ENCODE measurements around the gene GP2.

The GP2 gene

DNA sequence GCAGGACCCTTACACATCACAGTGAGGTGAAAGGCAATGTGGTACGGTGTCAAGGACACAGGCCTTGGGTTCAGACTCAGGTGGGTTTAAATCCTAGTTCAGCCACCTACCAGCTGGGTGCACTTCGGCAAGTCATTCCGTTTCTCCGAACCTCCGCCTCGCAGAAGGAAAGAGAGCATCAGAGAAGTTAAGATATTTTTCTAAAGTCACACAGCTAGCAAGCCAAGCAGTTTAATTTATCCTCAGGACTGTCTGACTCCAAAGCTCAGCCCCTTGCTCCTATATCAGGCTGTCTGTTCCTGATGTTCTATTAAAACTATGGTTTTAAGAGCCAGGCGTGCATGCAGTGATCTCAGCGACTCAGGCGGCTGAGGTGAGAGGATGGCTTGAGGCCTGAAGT, 65.1 kb downstream of the GP2 start:
- Histone ChIP-seq H3K9ac (no peak overlapping the region), H3K36me3 (ENCODE audit: control insufficient read depth, insufficient read depth, low read length) (no peaks in the 10 kb centered on the region), H3K79me2 (no peaks in the 10 kb centered on the region), H3K27ac (no peak overlapping the region), H3K9me3 (ENCODE audit: control insufficient read depth, low read length) (no peaks in the 10 kb centered on the region), H3K4me2 (ENCODE audit: low read length) (no peak overlapping the region), H3K4me3 (ENCODE audit: low read depth, low read length) (no peak overlapping the region), H3K4me1 (no peaks in the 10 kb centered on the region), H3K27me3 (ENCODE audit: control insufficient read depth, insufficient read depth, low read length) (no peaks in the 10 kb centered on the region), H2AFZ (no peak overlapping the region)
- TF ChIP-seq, protein P1, sequence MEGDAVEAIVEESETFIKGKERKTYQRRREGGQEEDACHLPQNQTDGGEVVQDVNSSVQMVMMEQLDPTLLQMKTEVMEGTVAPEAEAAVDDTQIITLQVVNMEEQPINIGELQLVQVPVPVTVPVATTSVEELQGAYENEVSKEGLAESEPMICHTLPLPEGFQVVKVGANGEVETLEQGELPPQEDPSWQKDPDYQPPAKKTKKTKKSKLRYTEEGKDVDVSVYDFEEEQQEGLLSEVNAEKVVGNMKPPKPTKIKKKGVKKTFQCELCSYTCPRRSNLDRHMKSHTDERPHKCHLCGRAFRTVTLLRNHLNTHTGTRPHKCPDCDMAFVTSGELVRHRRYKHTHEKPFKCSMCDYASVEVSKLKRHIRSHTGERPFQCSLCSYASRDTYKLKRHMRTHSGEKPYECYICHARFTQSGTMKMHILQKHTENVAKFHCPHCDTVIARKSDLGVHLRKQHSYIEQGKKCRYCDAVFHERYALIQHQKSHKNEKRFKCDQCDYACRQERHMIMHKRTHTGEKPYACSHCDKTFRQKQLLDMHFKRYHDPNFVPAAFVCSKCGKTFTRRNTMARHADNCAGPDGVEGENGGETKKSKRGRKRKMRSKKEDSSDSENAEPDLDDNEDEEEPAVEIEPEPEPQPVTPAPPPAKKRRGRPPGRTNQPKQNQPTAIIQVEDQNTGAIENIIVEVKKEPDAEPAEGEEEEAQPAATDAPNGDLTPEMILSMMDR (IDR thresholded peaks at IDR 0.05), result no peak

DNA sequence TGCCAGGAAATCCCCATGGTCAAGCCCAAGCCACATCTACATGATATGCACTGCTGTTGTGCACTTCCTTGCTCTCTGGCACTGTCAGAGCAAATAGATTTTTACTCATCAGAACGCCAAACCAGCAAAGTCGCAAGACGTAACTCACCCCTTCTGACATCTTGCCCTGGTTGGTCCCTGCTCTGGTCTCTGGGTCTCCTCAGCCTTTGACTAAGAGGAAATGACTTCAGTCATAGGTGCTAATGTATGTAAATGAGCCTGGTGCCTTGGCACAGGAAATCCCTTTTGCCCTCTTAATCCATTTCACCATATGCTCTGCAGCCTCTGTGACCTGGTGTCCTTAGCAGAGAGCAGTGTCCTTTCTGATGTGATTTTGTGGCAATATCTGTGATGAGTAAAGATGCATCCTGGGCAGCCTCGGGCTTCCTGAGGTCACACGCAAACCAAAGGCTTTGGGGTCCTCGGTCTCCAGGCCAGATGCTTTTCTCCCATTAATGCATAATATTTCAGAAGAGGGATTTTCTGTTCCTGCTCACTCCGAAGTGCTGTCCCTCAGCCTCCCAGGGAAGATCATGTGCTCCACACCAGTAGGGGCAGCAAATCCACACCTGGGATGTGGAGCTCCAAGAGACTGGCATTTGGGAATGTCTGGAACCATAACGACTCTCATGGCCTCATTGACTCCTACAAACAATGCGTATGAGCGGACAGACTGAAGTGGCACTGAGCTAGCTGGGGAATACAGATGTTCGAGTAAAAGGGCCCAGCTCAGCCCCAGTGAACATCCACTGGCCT, 66.9 kb downstream of the GP2 start:
- no peak overlapping the region for H3K4me2 ChIP-seq (ENCODE audit: low read length)
- H3K27ac ChIP-seq, result no peak overlapping the region
- H3K36me3 ChIP-seq (ENCODE audit: control insufficient read depth, insufficient read depth, low read length), result no peaks in the 10 kb centered on the region
- no peak overlapping the region for H3K9ac ChIP-seq
- H3K4me3 ChIP-seq (ENCODE audit: low read depth, low read length), result no peak overlapping the region
- no peaks in the 10 kb centered on the region for H3K27me3 ChIP-seq (ENCODE audit: control insufficient read depth, insufficient read depth, low read length)
- TF ChIP-seq, protein P1 (IDR thresholded peaks at IDR 0.05), result no peak
- no peaks in the 10 kb centered on the region for H3K79me2 ChIP-seq
- no peaks in the 10 kb centered on the region for H3K4me1 ChIP-seq
- no peaks in the 10 kb centered on the region for H3K9me3 ChIP-seq (ENCODE audit: control insufficient read depth, low read length)
- H2AFZ ChIP-seq, result no peak overlapping the region
